NCI-H2196 (cell line): ENCODE measurements around the gene TMEM220.
A peak's percentile ranks its signal among the peaks of the same experiment; 100 is the strongest.
"Not testable (repeated sequence)": the region's sequence is repeated elsewhere in the genome, so short reads cannot be mapped to it uniquely, and the experiment has no call there.

Source experiments
- DNase-seq: peaks from one replicate; lab custom pipeline; 2025; ENCODE audit not compliant: unreplicated experiment; lab: John Stamatoyannopoulos, UW

The TMEM220 gene

DNA sequence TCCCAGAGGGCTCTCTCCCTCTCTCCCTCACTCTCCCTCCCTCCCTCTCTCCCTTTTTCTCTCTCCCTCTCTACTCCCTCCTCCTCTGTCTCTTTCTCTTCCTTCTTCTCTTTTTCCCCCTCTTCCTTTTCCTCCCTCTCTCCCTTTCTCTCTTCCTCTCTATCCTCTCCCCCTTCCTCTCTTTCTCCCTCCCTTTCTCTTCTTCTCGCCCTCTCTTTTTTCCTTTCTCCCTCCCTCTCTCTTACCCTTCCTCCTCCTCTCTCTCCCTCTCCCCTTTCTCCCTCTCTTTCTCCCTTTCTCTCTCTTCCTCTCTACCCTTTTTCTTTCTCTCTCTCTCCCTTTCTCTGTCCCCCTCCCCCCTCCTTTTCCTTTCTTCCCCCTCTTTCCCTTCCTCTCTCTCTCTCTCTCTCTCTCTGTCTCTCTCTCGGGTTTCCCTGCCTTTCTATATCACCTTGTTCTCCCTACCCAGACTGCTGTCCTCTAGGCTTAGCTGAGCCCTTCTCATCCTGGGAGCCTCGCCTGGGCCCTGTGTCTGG, 25.8 kb upstream of the TMEM220 start:
- no peak for DNase-seq

DNA sequence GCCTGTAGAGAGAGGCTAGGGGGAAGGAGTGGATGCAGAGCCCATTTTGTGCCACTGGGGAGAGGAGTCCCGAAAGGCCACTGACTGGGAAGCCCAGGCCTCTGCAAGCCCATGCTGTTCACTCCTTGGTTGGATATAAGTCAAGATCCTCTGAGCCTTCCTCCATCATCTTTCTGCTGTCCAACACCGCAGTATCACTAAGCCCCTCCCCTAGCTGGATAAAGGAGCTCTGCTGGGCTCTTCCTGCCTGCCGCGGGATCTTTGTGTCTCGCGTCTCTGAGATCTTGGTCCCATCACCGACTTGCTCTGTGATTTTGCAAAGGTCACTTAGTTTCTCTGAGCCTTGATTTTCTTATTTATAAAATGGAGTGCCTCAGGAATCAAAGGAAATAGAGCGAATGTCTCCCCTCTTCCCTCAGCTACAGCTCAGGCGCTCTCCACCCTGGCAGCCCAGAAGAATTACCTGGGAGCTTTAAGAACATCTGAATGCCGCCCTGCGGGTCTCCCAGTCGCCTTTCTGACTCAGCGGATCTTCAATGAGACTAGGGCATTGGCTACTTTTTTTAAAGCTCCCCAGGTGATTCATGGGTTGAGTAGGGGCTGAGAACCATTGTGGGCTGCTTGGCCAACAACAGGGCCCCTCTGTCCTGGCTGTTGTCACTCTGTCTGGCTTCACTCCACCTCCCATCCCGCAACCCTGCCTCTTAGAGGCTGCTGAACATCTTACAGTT, 25.2 kb upstream of the TMEM220 start:
- no peak for DNase-seq

DNA sequence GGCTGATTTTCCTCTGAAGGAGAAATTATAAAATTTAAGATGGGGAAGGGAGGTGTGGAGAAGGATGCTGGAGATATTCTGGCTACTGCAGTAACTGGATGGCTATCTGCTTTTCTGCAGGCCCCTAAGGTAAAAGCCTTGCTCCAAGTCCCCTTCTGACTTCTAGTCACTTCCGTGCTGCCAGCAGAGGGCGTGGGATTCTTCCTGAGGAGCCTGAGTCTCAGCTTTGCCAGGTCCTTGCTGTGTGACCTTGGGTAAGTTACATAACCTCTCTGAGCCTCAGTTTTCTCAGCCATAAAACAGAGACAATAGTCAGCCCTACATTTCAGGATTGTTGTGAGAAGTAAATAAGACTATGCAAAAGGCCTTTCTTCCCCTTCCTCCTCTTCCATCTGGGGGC, 24.3 kb upstream of the TMEM220 start:
- DNase-seq: no peak

DNA sequence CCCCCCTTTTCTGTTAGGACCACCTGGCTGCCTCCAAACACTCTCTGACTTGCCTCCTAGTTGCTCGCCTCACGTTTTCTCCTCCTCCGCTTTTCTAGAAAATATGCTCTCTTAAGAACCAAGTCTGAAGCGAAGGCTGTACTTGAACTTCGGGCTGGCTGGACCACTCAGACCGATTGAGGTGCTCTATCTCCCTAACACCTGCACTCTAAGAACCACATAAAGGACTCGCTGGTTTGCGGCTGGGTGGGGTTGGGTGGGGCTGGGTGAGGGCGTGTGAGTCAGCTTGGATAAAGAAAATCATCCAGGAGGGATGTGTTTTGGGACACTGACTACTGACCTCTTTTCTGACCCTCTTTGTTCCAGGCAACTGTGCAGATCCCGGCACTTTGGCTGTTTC, 22.9 kb upstream of the TMEM220 start:
- DNase-seq: no peak

DNA sequence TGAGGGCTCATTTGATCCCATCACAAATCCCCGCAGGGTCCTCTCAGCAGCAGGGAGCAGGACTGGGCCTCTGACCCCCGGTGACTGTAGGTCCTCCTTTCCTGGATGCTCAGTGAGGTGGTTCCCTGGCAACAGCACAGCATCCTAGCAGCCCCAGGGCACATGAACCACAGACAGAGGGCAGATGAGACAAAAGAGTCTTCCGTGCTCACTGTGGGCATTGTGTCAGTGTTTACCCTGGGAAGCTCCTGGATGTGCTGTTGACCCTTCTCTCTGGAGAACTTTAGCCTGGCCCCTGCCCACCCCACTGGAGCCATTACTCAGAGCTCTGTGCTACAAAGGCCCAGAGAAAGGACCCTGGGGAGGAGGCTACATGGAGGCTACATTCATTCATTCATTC, 21.7 kb upstream of the TMEM220 start:
- DNase-seq: no peak

DNA sequence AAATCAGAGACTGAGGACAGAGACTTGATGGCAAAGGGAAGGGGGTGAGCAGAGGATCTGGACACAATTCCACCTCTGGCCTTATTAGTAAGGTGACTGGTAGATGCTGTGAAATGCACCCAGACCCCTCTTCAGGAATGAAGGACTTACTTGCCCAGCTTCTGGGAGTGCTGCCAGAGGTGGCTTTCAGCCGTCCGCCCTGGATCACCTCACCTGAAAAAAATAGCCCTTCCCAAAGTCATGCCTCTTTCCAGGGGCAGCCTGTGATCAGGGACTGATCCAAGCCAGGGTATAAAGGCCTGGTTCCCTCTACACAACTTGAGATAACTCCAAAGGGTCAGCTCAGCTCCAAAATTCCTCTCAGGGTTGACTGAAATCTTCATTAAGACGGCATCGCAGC, 20.4 kb upstream of the TMEM220 start:
- DNase-seq: no peak

DNA sequence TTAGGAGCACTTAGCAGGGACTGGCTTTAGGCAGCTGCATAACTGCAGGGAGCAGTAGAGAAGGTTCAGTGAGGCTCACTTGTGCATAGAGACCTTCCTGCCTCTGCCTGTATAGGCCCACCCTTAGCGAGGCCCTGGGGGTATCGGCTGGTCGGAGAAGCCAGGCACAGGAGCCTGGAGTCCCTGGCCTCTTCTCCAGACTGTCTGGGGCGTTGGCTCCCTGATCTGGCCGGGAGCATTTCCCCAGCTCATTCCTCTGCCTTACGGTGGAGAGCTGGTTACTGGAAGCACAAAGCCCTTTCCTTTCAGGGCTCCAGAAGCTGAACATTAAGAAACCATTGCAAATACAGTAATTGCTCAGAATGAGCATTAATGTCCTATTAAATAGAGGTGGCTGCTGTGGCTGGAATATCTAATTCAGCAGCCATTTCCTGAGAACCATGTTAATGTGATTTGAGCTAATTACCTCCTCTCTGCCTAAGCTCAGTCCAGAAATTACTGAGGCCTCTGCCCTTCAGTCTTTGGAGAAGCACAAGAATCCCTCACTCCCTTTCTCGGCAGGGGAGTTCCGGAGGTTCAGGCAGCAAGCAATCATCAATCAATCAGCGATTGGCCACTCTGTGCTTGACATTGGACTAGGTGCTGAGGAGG, 18.8 kb upstream of the TMEM220 start:
- DNase-seq: no peak

DNA sequence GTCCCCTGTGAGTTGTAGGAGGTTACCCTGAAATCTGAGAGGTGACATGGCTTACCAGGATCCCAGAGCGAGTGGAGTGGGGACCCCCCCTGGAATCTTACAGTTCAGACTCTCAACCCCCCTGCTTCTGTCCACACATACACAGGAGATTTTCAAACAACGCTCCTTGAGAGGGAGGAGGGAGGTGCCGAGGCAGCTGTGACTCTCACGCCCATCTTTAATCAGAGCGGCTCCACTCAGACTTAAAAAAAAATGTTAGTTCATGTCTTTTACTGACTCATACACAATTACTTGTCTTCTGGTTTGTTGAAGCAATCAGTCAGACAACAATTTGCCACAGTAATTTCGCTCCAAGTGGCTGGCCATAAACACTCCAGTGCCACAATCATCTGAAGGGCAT, 15.4 kb upstream of the TMEM220 start:
- no peak for DNase-seq

DNA sequence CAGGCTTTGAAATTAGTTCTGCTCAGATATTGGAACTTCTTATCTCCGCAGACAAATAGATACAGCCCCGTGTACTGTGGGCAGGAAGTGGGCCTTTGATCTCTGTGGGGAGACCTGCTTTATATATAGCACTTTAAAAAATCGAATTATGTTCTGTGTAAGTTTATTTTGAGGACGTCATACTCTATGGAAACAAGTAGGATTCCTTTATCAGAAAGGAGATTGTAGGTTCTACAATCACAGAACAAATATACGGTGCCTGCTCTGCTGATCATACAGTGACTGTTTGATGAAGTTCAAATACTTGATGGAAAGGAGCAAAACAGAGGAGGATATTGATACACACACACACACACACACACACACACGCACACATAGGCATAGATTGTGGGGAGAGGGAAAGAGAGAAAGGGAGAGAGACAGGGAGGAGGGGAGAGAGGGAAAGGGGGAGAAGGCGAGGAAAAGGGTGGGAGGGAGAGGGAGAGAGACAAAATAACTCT, 14.7 kb upstream of the TMEM220 start:
- no peak for DNase-seq

DNA sequence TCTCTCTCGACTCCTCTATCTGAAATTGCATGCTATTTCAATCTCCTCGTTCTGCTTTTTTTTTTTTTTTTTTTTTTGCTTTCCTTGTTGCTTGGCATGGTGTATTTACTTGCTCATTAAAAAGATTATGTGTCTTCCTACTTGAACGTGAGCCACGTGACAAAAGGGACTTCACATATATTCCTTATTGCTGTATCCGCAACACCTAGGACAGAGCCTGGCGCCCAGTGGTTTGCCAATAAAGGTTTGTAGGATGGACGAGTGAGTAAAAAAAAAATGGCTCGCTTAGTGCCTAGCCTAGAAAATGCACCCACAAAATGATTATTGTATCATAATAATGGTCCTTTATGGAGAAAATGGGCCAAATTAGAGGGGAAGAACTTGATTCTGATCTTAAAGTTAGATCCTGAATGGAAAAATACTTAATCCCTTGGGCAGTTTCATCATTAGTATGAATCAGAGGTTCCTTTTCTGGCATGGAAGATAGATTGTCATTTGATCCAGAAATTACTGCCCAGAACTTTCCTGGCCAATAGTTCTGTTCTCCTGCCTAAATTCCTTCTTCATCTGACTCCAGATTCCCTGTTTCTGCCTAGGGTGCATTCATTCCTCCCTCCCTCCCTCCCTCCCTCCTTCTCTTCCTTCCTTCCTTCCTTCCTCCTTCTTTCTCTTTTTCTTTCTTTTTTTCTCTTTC, 13.6 kb upstream of the TMEM220 start:
- no peak for DNase-seq

DNA sequence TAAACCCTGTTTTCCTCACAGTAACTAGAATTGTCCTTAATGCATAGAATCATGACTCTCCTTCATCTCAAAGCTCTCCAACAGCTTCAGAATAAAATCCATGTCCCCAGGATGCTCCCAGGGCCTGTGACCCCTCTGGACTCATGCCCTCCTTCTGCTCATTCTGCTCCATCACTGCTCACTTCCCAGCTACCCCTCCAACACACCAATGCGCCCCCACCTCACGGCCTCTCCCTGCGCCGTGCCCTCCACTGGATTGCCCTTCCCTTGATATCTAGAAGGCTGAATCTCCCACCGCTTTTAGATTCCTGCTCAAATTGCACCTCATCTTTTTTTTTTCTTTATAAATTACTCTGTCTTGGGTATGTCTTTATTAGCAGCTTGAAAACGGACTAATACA, 12.6 kb upstream of the TMEM220 start:
- DNase-seq: no peak

DNA sequence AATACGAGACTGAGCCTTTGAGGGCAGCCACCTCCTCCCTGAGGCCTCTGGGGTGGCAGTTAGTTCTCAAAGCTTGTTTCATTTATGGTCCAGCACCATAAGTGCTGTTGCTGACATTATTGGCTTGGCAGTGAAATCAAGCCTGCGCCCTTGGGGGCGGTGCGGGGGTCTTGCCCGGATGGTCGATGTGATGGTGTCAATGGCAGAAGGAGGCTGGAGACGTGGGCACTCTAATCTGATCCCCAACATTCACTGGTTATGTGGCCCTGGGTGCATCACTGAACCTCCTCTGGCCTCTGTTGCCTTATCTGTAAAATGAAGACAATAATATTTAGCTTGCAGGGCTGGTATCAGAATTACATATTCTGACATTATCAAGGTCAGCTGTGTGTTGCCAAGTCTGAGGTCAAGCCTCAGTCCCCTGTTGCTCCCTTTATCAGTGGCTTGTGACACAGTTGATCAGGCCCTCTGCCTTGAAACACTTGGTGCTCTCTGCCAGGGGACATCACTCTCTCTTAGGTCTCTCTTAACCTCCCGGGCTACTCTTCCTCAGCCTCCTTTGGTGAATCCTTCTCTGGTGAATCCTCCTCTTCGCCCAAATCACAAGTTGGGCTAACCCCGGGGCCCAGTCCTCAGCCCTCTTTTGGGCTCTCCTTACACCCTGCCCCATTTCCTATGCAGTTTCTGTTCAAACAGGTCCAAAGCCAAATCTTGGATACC, 11.8 kb upstream of the TMEM220 start:
- DNase-seq: no peak

DNA sequence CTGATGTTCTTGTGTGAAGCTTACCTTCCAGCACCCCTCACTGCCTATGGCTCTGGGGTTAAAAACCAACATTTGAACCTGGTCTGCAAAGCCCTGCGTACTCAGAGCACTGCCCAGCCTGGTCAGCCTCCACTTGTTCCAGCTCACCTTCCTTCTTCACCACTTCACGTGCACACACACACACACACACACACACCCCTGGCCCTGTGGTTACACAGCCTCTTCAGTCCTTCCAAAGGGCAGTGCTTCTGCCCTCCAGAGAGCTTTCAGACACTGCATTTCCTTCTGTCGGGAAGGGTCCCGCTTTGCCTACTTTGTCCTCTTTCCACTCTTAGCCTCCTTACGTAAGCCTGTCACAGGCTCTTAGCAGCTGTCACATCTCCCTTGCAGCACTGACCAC, 9.6 kb upstream of the TMEM220 start:
- DNase-seq: no peak

DNA sequence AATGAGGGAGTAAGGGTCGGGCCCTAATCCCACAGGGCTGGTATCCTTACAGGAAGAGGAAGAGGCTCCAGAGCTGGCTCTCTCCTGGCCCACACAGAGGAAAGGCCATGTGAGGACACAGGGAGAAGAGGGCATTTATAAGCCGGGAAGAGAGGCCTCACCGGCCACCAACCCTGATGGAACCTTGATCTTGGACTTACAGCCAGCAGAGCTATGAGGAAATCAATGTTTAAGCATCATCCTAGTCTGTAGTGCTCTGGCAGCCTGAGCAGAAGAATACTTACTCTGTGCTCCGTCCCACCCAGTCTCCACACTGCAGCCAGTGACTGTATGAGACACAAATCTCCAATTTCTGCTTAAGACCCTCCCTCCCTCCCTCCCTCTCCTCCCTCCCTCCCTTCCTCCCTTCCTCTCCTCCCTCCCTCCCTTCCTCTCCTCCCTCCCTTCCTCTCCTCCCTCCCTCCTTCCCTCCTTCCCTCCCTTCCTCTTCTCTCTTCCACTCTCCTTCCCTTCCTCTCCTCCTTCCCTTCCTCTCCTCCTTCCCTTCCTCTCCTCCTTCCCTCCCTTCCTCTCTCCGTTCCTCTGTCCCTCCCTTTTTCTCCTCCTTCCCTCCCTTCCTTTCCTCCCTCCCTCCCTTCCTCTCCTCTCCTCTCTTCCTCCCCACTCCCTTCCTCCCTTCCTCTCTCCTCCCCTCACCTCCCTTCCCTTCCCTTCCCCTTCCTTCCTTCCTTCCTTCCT, 8.9 kb upstream of the TMEM220 start:
- DNase-seq: no peak

DNA sequence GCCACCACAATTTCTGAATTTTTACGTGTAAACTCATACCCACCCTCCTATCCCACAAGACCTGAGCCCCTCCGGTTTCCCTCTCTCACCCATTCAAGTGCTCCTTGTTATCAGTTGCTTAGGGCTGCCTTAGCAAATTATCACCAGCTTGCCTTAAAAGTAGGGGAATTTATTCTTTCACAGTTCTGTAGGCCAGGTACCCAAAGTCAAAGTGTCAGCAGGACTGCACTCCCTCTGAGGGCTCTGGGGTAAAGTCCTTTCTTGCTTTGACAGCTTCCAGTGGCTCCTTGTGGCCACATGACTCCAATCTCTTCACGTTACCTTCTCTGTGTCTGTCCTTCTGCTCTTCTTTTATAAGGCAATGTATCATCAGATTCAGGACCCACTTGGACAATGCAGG, 7.9 kb upstream of the TMEM220 start:
- DNase-seq: no peak

DNA sequence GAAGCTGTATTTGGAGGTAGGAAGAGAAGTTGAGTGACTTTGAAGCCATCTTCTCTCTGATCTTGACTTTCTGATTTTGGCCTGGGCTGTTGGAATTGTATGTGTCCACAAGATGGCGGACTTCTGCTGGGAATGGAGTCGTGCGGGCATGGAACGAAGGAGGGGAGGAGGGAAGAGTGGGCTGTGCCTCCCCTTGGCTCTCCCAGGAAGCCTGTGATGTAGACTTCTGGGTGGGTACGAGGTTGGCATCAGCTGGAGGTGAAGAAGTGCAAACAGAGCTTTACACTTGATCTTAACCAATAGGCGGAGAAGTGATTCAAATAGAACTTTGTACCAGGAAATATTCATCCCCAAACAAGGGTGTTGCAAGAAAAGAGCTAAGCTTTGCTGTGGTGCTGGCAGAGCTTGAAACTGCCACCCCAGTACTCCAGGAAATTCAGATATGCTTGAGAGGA, 7.4 kb upstream of the TMEM220 start:
- DNase-seq: peak; percentile 41

DNA sequence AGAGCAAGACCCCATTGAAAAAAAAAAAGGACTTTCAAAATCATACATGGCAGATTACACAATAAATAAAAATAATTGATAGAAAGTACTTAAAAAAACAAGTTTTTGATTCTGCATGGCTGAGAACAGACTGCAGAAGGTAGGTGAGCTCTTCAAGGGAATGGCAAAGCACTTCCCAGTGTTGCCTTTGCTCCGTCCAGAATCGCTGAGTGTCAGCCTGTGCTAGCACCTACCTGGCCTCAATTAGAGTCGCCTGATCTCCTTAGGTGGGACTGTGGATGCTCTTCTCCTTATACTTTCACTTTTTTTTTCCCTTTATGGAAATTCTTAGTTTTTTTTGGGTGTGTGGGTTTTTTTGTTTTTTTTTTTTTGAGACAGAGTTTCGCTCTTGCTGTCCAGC, 6.0 kb upstream of the TMEM220 start:
- no peak for DNase-seq

DNA sequence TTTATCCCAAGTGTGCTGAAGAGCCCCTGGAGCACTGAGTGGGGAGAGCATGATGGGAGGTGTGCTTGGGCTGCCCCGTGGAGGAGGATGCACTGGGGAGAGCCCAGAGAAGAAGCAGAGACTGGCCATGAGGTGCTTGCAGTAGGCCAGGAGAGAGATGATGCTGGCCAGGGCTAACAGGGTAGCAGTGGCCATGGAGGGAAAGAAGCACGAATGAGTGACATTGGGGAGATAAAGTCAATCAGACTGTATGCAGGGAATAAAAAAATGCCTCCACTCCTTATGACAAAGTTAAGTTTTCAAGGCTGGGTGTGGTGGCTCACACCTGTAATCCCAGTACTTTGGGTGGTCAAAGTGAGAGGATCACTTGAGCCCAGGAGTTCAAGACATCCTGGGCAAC, 5.4 kb upstream of the TMEM220 start:
- no peak for DNase-seq

DNA sequence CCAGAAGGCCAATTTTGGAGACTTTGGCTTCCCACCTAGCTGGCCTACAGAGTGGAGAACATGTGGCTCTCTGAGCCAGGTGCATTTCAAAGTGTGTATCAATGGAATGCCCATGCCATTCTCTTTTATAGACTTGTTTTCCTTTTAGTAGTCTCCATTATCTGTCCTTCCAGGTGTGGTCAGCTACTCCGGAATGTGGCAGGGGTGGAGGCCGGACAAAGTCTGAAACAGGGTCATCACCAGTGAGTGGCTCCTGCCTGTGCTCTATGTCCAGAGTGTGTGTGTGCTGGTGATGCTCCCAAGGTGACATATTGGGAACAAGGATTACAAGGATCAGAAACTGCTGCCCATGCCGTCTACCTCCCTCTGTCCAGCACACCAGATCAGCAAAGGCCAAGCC, 3.8 kb upstream of the TMEM220 start:
- no peak for DNase-seq

DNA sequence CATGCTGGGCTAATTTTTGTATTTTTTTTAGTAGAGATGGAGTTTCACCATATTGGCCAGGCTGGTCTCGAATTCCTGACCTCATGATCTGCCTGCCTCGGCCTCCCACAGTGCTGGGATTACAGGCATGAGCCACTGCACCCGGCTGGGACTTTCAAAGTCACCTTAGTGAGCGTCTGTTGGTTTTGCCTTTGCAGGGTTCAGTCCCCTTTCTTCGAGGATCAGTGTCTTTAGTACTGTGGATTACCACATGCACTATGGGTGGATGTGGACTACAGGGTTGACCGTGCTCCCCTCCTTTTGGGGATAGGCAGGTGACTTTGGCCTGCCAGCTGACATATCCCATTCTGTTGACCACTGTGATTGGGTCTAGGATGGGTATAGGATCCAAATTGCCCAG, 2.3 kb upstream of the TMEM220 start:
- not testable (repeated sequence) for DNase-seq
